GM23338 (cell line): ENCODE measurements around the gene SP6. TPM values are rescaled to one million over a fixed set of nuclear protein-coding genes. Genes with fewer than 3 reads are reported as not detected.

Experiments
- ATAC-seq: fragments of 200-7000 bp; cut with Tn5 transposase; 3 replicates; pipeline ENCODE4 v1.9.1; 2020
- DNase-seq: peaks from one replicate; pipeline ENCODE4 v3.0.0-alpha.2; 2015; ENCODE audit warnings: low spot score
- H2AFZ ChIP-seq: fragments of 200-600 bp; sonication (generic); 2 replicates; pipeline ENCODE4 v1.8.0; 2016; ENCODE audit warnings: antibody characterized with exemption, mild to moderate bottlenecking, moderate library complexity
- H3F3A ChIP-seq: fragments of 200-600 bp; sonication (generic); replicated peaks from 2 replicates; pipeline ENCODE4 v1.8.0; 2017; ENCODE audit warnings: antibody characterized with exemption, mixed run types, low read depth
- H3K27ac ChIP-seq: fragments of 200-600 bp; sonication (generic); 2 replicates; pipeline ENCODE4 v1.6.1; 2016; ENCODE audit warnings: low read depth
- H3K27me3 ChIP-seq: fragments of 200-600 bp; sonication (generic); 2 replicates; pipeline ENCODE4 v1.8.0; 2016; ENCODE audit warnings: mild to moderate bottlenecking, mixed run types, moderate library complexity; ENCODE audit not compliant: insufficient read depth
- H3K36me3 ChIP-seq: fragments of 200-600 bp; sonication (generic); 2 replicates; pipeline ENCODE4 v1.8.0; 2016; ENCODE audit warnings: mild to moderate bottlenecking; ENCODE audit not compliant: insufficient read depth
- H3K4me1 ChIP-seq: fragments of 200-600 bp; sonication (generic); 2 replicates; pipeline ENCODE4 v1.8.0; 2016; ENCODE audit warnings: mild to moderate bottlenecking, moderate library complexity; ENCODE audit not compliant: insufficient read depth
- H3K4me2 ChIP-seq: fragments of 200-600 bp; sonication (generic); 2 replicates; pipeline ENCODE4 v1.7.1; 2017; ENCODE audit warnings: mixed run types
- H3K4me3 ChIP-seq: fragments of 200-600 bp; sonication (generic); 2 replicates; pipeline ENCODE4 v1.6.1; 2016; ENCODE audit warnings: mixed run types
- H3K79me2 ChIP-seq: fragments of 200-600 bp; sonication (generic); replicated peaks from 2 replicates; pipeline ENCODE4 v1.8.0; 2017; ENCODE audit warnings: mild to moderate bottlenecking; ENCODE audit not compliant: insufficient read depth
- H3K9me2 ChIP-seq: fragments of 200-600 bp; sonication (generic); 2 replicates; pipeline ENCODE4 v1.8.0; 2017; ENCODE audit not compliant: insufficient read depth
- H4K20me1 ChIP-seq: fragments of 200-600 bp; sonication (generic); replicated peaks from 2 replicates; pipeline ENCODE4 v1.8.0; 2017; ENCODE audit warnings: mild to moderate bottlenecking; ENCODE audit not compliant: insufficient read depth
- H3K27ac Mint-ChIP-seq: 2 replicates; pipeline ENCODE4 v1.8.0; 2020; ENCODE audit warnings: inconsistent platforms, mild to moderate bottlenecking, moderate library complexity, mixed read lengths
- H3K27me3 Mint-ChIP-seq: 3 replicates; pipeline ENCODE4 v1.8.0; 2022; ENCODE audit warnings: low read depth, mild to moderate bottlenecking, moderate library complexity, mixed read lengths, inconsistent platforms; ENCODE audit not compliant: insufficient read depth, poor library complexity
- H3K36me3 Mint-ChIP-seq: 3 replicates; pipeline ENCODE4 v1.8.0; 2021; ENCODE audit warnings: low read depth, mild to moderate bottlenecking, inconsistent platforms, moderate library complexity, mixed read lengths
- H3K4me1 Mint-ChIP-seq: 3 replicates; pipeline ENCODE4 v1.8.0; 2020; ENCODE audit warnings: mild to moderate bottlenecking, inconsistent platforms, mixed read lengths
- H3K4me3 Mint-ChIP-seq: 3 replicates; pipeline ENCODE4 v1.8.0; 2021; ENCODE audit warnings: moderate library complexity, mild to moderate bottlenecking, inconsistent platforms, mixed read lengths
- H3K9me3 Mint-ChIP-seq: 3 replicates; pipeline ENCODE4 v1.8.0; 2020; ENCODE audit warnings: moderate library complexity, mild to moderate bottlenecking, inconsistent platforms, mixed read lengths
- CREB1 ChIP-seq: fragments of 250-450 bp; sonication (Bioruptor Pico); IDR thresholded peaks from 2 replicates; pipeline ENCODE4 v1.5.0; 2020; ENCODE audit warnings: low read depth, mild to moderate bottlenecking, moderate library complexity
- CTCF ChIP-seq, 2 experiments: fragments of 200-600 bp in 1 of 2; sonication (generic) in 1 of 2; conservative IDR thresholded peaks; 2 replicates each; pipeline versions ENCODE4 v1.5.1 to v1.6.1; 2016 to 2017; ENCODE audit warnings: antibody characterized with exemption in 2 of 2, low read depth in 2 of 2, mild to moderate bottlenecking in 2 of 2, moderate library complexity in 1 of 2
- ETS1 ChIP-seq: IDR thresholded peaks from 2 replicates; pipeline ENCODE4 v1.6.1; 2016; ENCODE audit warnings: antibody characterized with exemption
- EZH2 ChIP-seq: fragments of 200-600 bp; sonication (generic); IDR thresholded peaks from one replicate; pipeline ENCODE4 v1.8.0; 2017; ENCODE audit warnings: antibody characterized with exemption, mild to moderate bottlenecking, low read depth; ENCODE audit not compliant: unreplicated experiment
- EZH2phosphoT487 ChIP-seq: fragments of 200-600 bp; sonication (generic); IDR thresholded peaks from one replicate; pipeline ENCODE4 v1.8.1; 2018; ENCODE audit warnings: antibody characterized with exemption; ENCODE audit not compliant: unreplicated experiment
- POLR2AphosphoS5 ChIP-seq: IDR thresholded peaks from 2 replicates; pipeline ENCODE4 v1.6.1; 2016; ENCODE audit warnings: antibody characterized with exemption, low read depth
- REST ChIP-seq: IDR thresholded peaks from one replicate; pipeline ENCODE4 v1.6.1; 2018; ENCODE audit warnings: antibody characterized with exemption; ENCODE audit not compliant: unreplicated experiment
- ZNF331 ChIP-seq: fragments of 250-450 bp; sonication (Bioruptor Pico); IDR thresholded peaks from 2 replicates; pipeline ENCODE4 v1.5.0; 2020; ENCODE audit warnings: low read depth, mild to moderate bottlenecking, moderate library complexity
- polyA plus RNA-seq: library from polyadenylated mRNA; unstranded; fragments of >200 nt; fragmentation: Nextera tagmentation; extraction: Ambion mirVana; gene quantifications from 2 replicates; pipeline ENCODE4 v1.2.1, GENCODE V29; 2016
- total RNA-seq: library from RNA; depleted of rRNA; stranded (reverse); fragments of >200 nt; shearing (Covaris generic); gene quantifications from 2 replicates; pipeline ENCODE4 v1.2.3, GENCODE V29; 2014

The SP6 gene
- total and polyA plus RNA-seq, 2 experiments from 2014 or later = 0.13 to 1.0 TPM

- Histone ChIP-seq H3K4me1 (peaks cover 14% of the 10 kb centered on the region; the same call in 1 of the 2 replicates), H3K4me3 (no peak overlapping the region), H3K9me2 (no peaks in the 10 kb centered on the region), H3F3A (no peaks in the 10 kb centered on the region), H2AFZ (no peak overlapping the region), H3K4me2 (no peak overlapping the region), H3K27me3 (no peaks in the 10 kb centered on the region), H3K79me2 (no peaks in the 10 kb centered on the region), H3K27ac (no peak overlapping the region), H3K36me3 (peaks cover 7% of the 10 kb centered on the region; the same call in 1 of the 2 replicates), H4K20me1 (no peaks in the 10 kb centered on the region)
- Mint-ChIP-seq H3K27ac (no peak overlapping the region), H3K9me3 (no peaks in the 10 kb centered on the region), H3K4me3 (no peak overlapping the region), H3K27me3 (peaks cover 8% of the 10 kb centered on the region), H3K36me3 (peaks cover 34% of the 10 kb centered on the region), H3K4me1 (peaks cover 16% of the 10 kb centered on the region)
- ATAC-seq (no peak), DNase-seq (no peak)
- no peak for TF ChIP-seq CTCF (conservative IDR thresholded peaks at IDR 0.05; ENCODE audit: low read depth in 2 of 2)
- no peak for TF ChIP-seq CREB1 (CRISPR knock-in tag)
- no peak for TF ChIP-seq ZNF331 (CRISPR knock-in tag)
- TF ChIP-seq POLR2AphosphoS5 = no peak
- TF ChIP-seq ETS1 = no peak
- TF ChIP-seq EZH2phosphoT487 = no peak
- TF ChIP-seq EZH2 = no peak
Measured at GRCh38 chr17:47822785-47823184, 28.2 kb downstream of the SP6 start.

- DNase-seq = peak; percentile 83
- peaks cover 16% of the 10 kb centered on the region for H3K4me1 Mint-ChIP-seq
- H3K4me3 Mint-ChIP-seq = peak within 1 kb of the TSS; percentile 98
- no peaks in the 10 kb centered on the region for H3K27me3 ChIP-seq
- H3F3A ChIP-seq = no peaks in the 10 kb centered on the region
- peak within 1 kb of the TSS; percentile 94 for H3K4me2 ChIP-seq
- H3K4me1 ChIP-seq = peaks cover 14% of the 10 kb centered on the region; the same call in 1 of the 2 replicates
- H3K4me3 ChIP-seq = peak within 1 kb of the TSS; percentile 86
- H3K9me2 ChIP-seq = no peaks in the 10 kb centered on the region
- H3K27ac ChIP-seq = no peak within 1 kb of the TSS
- peak within 1 kb of the TSS; percentile 96 for H2AFZ ChIP-seq
- H3K79me2 ChIP-seq = no peaks in the 10 kb centered on the region
- no peaks in the 10 kb centered on the region for H4K20me1 ChIP-seq
- no peaks in the 10 kb centered on the region for H3K9me3 Mint-ChIP-seq
- peaks cover 8% of the 10 kb centered on the region for H3K27me3 Mint-ChIP-seq
- no peak within 1 kb of the TSS for H3K27ac Mint-ChIP-seq
- peak; percentile 98 for ATAC-seq
- H3K36me3 ChIP-seq = peaks cover 6% of the 10 kb centered on the region; the same call in 1 of the 2 replicates
- H3K36me3 Mint-ChIP-seq = peaks cover 27% of the 10 kb centered on the region
- TF ChIP-seq ETS1 (no peak), CTCF (conservative IDR thresholded peaks at IDR 0.05; ENCODE audit: low read depth in 2 of 2) (peak; percentile 35 to 84; a peak in 3 of 4 replicates), POLR2AphosphoS5 (peak; percentile 53), REST (no peak)
Measured at GRCh38 chr17:47821424-47822391, 29.3 kb downstream of the SP6 start, which contains the start of gene OSBPL7. OSBPL7 (minus strand) TSS chr17:47821794; CDS start chr17:47820278, 1,516 bp downstream.
